Stromal cell of bone marrow (primary cell): Measurements from ENCODE around the gene SPAG16.
A peak's percentile ranks its signal among the peaks of the same experiment; 100 is the strongest.

Experiments
- DNase-seq: peaks from one replicate; pipeline ENCODE4 v3.0.0-alpha.2; 2012; ENCODE audit warnings: low read depth

Gene SPAG16

GRCh38 chr2:214088536-214088935, 804.3 kb downstream of the SPAG16 start:
- DNase-seq, result no peak

GRCh38 chr2:214096208-214096715, 812.0 kb downstream of the SPAG16 start:
- DNase-seq, result no peak

- DNase-seq, result no peak
These were observed 814.5 kb downstream of the SPAG16 start for GRCh38 chr2:214098811-214099210.

- no peak for DNase-seq
These were observed 816.2 kb downstream of the SPAG16 start for GRCh38 chr2:214100488-214100887.

- DNase-seq, result no peak
These were observed 819.2 kb downstream of the SPAG16 start for GRCh38 chr2:214103276-214104001.

- no peak for DNase-seq
These were observed 820.0 kb downstream of the SPAG16 start for GRCh38 chr2:214104219-214104618.

GRCh38 chr2:214104967-214105366, 820.7 kb downstream of the SPAG16 start:
- no peak for DNase-seq

GRCh38 chr2:214107726-214108125, 823.5 kb downstream of the SPAG16 start:
- no peak for DNase-seq

GRCh38 chr2:214108598-214108997, 824.3 kb downstream of the SPAG16 start:
- no peak for DNase-seq

GRCh38 chr2:214117054-214117453, 832.8 kb downstream of the SPAG16 start:
- no peak for DNase-seq

- DNase-seq, result peak; percentile 3
These were observed 841.9 kb downstream of the SPAG16 start for GRCh38 chr2:214126135-214126534.

GRCh38 chr2:214127170-214127569, 842.9 kb downstream of the SPAG16 start:
- no peak for DNase-seq

- DNase-seq, result peak; percentile 59
These were observed 843.3 kb downstream of the SPAG16 start for GRCh38 chr2:214127571-214127970.

GRCh38 chr2:214128040-214128439, 843.8 kb downstream of the SPAG16 start:
- DNase-seq, result no peak

GRCh38 chr2:214130114-214130513, 845.9 kb downstream of the SPAG16 start:
- no peak for DNase-seq

GRCh38 chr2:214135966-214136365, 851.7 kb downstream of the SPAG16 start:
- DNase-seq, result no peak

GRCh38 chr2:214138779-214139178, 854.5 kb downstream of the SPAG16 start:
- DNase-seq, result no peak

- DNase-seq, result no peak
These were observed 855.5 kb downstream of the SPAG16 start for GRCh38 chr2:214139630-214140284.

- DNase-seq, result no peak
These were observed 872.7 kb downstream of the SPAG16 start for GRCh38 chr2:214156971-214157370.

- DNase-seq, result no peak
These were observed 874.6 kb downstream of the SPAG16 start for GRCh38 chr2:214158851-214159250.

GRCh38 chr2:214169281-214169680, 885.0 kb downstream of the SPAG16 start:
- no peak for DNase-seq

- DNase-seq, result peak; percentile 21
These were observed 885.5 kb downstream of the SPAG16 start for GRCh38 chr2:214169736-214170135.

- DNase-seq, result no peak
These were observed 890.3 kb downstream of the SPAG16 start for GRCh38 chr2:214174563-214174962.

GRCh38 chr2:214180071-214180470, 895.8 kb downstream of the SPAG16 start:
- no peak for DNase-seq
